ENCODE data around the gene BYSL.

DNA sequence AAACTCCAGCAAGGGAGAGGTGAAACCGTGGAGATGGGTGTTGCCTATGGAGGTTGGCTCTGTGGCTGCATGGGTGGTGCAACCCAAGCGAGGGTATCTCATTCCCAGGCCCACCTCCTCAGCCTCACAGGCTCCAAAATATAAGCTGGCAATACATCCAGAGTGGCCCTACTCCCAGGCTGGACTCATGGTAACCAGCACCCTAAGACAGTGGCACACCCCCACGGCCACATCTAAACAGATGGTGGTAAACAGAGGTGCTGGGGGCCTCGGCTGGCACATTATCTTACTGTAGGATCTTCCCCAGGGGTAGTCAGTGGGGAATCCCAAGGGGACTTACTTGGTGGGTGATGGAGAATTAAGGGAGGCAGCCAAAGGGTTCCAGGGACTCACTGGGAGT is 54.0 kb downstream of the BYSL start:
- TF ChIP-seq TAF1 (IDR thresholded peaks at IDR 0.05; ENCODE audit: borderline replicate concordance, low read depth, low read length) = no peak
- TF ChIP-seq POLR2A (IDR thresholded peaks at IDR 0.05; ENCODE audit: low read depth, low read length) = no peak
- no peak for TF ChIP-seq POLR2AphosphoS5 (IDR thresholded peaks at IDR 0.05; ENCODE audit: low read depth, low read length)

Data from GM12892 (cell line).